Measurements from ENCODE around the gene ACSF3.
"Not testable (repeated sequence)": the region's sequence is repeated elsewhere in the genome, so short reads cannot be mapped to it uniquely, and the experiment has no call there.

Gene ACSF3

GRCh38 chr16:89183975-89184676 lies 90.5 kb downstream of the ACSF3 start:
- Mint-ChIP-seq H3K27me3 (no peaks in the 10 kb centered on the region), H3K36me3 (ENCODE audit: low read depth) (no peaks in the 10 kb centered on the region), H3K4me3 (no peak overlapping the region), H3K4me1 (no peaks in the 10 kb centered on the region), H3K27ac (no peak overlapping the region), H3K9me3 (no peaks in the 10 kb centered on the region)
- DNase-seq (no peak), ATAC-seq (no peak)

DNA sequence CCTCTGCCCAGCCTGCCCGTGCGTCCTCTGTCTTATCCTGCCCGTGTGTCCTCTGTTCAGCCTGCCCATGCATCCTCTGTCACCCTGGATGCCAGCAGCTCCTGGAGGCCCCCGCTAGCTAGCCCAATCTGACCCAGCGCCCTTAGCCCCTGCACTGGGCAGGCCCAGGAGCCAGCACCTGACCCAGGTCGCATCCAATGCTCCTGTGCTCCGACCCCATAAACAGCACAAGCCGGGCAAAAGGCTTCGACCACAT lies 91.0 kb downstream of the ACSF3 start:
- no peak for DNase-seq
- ATAC-seq = no peak

GRCh38 chr16:89184933-89185794 lies 91.5 kb downstream of the ACSF3 start:
- no peak for DNase-seq
- ATAC-seq = peak; percentile 5
- H3K9me3 Mint-ChIP-seq = no peaks in the 10 kb centered on the region
- H3K4me1 Mint-ChIP-seq = no peaks in the 10 kb centered on the region
- H3K27ac Mint-ChIP-seq = no peak overlapping the region
- no peak overlapping the region for H3K4me3 Mint-ChIP-seq
- H3K36me3 Mint-ChIP-seq (ENCODE audit: low read depth) = no peaks in the 10 kb centered on the region
- H3K27me3 Mint-ChIP-seq = no peaks in the 10 kb centered on the region

More for the DNA sequence above, 91.0 kb downstream of the ACSF3 start:
- Mint-ChIP-seq H3K4me3 (no peak overlapping the region), H3K36me3 (ENCODE audit: low read depth) (no peaks in the 10 kb centered on the region), H3K9me3 (no peaks in the 10 kb centered on the region), H3K4me1 (no peaks in the 10 kb centered on the region), H3K27ac (no peak overlapping the region), H3K27me3 (no peaks in the 10 kb centered on the region)

DNA sequence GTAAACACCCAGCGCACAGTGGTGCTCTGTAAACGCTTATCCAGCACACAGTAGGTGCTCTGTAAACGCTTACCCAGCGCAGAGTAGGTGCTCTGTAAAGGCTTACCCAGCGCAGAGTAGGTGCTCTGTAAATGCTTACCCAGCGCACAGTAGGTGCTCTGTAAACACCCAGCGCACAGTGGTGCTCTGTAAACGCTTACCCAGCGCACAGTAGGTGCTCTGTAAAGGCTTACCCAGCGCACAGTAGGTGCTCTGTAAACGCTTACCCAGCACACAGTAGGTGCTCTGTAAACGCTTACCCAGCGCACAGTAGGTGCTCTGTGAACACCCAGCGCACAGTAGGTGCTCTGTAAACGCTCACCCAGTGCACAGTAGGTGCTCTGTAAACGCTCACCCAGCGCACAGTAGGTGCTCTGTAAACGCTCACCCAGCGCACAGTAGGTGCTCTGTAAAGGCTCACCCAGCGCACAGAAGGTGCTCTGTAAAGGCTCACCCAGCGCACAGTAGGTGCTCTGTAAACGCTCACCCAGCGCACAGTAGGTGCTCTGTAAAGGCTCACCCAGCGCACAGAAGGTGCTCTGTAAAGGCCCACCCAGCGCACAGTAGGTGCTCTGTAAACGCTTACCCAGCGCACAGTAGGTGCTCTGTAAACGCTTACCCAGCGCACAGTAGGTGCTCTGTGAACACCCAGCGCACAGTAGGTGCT lies 92.4 kb downstream of the ACSF3 start:
- ATAC-seq; H3K27me3 Mint-ChIP-seq; H3K4me3 Mint-ChIP-seq; H3K4me1 Mint-ChIP-seq; H3K27ac Mint-ChIP-seq; H3K36me3 Mint-ChIP-seq (ENCODE audit: low read depth); DNase-seq; H3K9me3 Mint-ChIP-seq: not testable (repeated sequence)

DNA sequence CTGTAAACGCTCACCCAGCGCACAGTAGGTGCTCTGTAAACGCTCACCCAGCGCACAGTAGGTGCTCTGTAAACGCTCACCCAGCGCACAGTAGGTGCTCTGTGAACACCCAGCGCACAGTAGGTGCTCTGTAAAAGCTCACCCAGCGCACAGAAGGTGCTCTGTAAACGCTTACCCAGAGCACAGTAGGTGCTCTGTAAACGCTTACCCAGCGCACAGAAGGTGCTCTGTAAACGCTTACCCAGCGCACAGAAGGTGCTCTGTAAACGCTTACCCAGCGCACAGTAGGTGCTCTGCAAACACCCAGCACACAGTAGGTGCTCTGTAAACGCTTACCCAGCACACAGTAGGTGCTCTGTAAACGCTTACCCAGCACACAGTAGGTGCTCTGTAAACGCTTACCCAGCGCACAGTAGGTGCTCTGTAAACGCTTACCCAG lies 93.0 kb downstream of the ACSF3 start:
- not testable (repeated sequence) for H3K36me3 Mint-ChIP-seq (ENCODE audit: low read depth); ATAC-seq; H3K27me3 Mint-ChIP-seq; DNase-seq; H3K4me1 Mint-ChIP-seq; H3K4me3 Mint-ChIP-seq; H3K9me3 Mint-ChIP-seq; H3K27ac Mint-ChIP-seq

- DNase-seq (peak; percentile 49), ATAC-seq (peak; percentile 57)
- no peak overlapping the region for H3K27ac Mint-ChIP-seq
- no peak overlapping the region for H3K4me3 Mint-ChIP-seq
- H3K9me3 Mint-ChIP-seq = no peaks in the 10 kb centered on the region
- H3K27me3 Mint-ChIP-seq = no peaks in the 10 kb centered on the region
- no peaks in the 10 kb centered on the region for H3K4me1 Mint-ChIP-seq
- no peaks in the 10 kb centered on the region for H3K36me3 Mint-ChIP-seq (ENCODE audit: low read depth)
Measured at GRCh38 chr16:89187032-89187769, 93.5 kb downstream of the ACSF3 start.

DNA sequence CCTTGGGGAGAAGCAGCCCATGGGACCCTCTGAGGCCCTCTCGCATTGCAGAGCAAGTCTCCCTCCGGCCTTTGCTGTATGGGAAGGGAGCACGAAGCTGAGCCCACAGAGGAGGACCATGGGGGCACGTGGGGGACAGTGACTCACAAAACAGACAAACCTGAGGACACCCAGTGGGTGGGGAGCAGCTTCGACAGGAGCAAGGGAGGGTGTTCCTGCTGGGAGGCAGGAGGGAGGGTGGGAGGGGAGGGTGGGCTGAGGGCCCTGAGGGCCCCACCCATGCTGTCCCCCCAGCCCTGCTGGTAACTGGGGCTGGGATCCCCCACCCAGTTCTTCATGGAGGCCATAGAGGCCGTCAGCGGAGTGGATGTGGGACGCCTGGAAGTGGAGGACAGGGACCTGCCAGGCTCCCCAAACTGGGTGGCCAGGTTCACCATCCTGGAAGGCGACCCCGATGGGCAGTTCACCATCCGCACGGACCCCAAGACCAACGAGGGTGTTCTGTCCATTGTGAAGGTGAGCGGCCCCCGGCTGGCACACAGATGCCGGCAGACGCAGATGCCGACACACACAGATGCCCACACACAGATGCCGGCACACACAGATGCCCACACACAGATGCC lies 94.2 kb downstream of the ACSF3 start:
- Mint-ChIP-seq H3K27me3 (no peaks in the 10 kb centered on the region), H3K4me1 (no peaks in the 10 kb centered on the region), H3K36me3 (ENCODE audit: low read depth) (no peaks in the 10 kb centered on the region), H3K4me3 (no peak overlapping the region), H3K9me3 (no peaks in the 10 kb centered on the region), H3K27ac (no peak overlapping the region)
- DNase-seq (no peak), ATAC-seq (no peak)

- DNase-seq; H3K9me3 Mint-ChIP-seq; H3K36me3 Mint-ChIP-seq (ENCODE audit: low read depth); H3K27me3 Mint-ChIP-seq; H3K27ac Mint-ChIP-seq; H3K4me1 Mint-ChIP-seq; ATAC-seq; H3K4me3 Mint-ChIP-seq: not testable (repeated sequence)
Measured at GRCh38 chr16:89188471-89189357, 95.1 kb downstream of the ACSF3 start.

DNA sequence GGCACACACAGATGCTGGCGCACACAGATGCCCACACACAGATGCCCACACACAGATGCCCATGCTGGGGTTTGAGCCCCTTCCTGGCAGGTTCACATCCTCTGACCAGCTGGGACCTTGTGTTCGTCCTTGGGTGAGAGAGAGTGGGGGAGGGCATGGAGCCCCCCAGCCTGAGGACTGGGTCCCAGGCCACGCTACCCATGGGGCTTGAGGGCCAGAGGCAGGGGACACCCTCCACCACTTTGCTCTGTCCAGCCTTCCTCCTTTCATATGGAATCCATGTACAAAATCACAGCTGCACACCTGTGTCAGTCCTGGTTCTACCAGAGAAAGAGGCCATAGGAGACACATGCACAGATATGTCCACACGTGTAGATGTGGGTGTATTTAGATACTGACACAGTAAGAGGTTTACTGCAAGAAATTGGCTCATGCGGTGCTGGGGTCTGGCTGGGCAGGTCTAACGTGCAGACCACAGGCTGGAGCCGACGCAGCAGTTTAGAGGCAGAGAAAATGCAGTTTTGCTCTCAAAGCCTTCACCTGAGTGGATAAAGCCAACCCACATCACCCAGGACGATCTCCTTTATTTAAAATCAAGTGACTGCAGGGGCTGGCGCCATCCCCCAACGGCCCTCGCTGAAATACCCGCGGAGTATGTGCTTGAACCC lies 95.8 kb downstream of the ACSF3 start:
- Mint-ChIP-seq H3K9me3 (no peaks in the 10 kb centered on the region), H3K36me3 (ENCODE audit: low read depth) (no peaks in the 10 kb centered on the region), H3K4me3 (no peak overlapping the region), H3K27me3 (no peaks in the 10 kb centered on the region), H3K27ac (no peak overlapping the region), H3K4me1 (no peaks in the 10 kb centered on the region)
- no peak for DNase-seq
- ATAC-seq = no peak

- no peak overlapping the region for H3K27ac Mint-ChIP-seq
- no peaks in the 10 kb centered on the region for H3K27me3 Mint-ChIP-seq
- no peak for DNase-seq
- no peaks in the 10 kb centered on the region for H3K9me3 Mint-ChIP-seq
- no peak for ATAC-seq
- H3K4me3 Mint-ChIP-seq = no peak overlapping the region
- H3K36me3 Mint-ChIP-seq (ENCODE audit: low read depth) = no peaks in the 10 kb centered on the region
- no peaks in the 10 kb centered on the region for H3K4me1 Mint-ChIP-seq
Measured at GRCh38 chr16:89190150-89190958, 96.7 kb downstream of the ACSF3 start.

- ATAC-seq (no peak), DNase-seq (no peak)
- Mint-ChIP-seq H3K27me3 (no peaks in the 10 kb centered on the region), H3K4me1 (no peaks in the 10 kb centered on the region), H3K4me3 (no peak overlapping the region), H3K9me3 (no peaks in the 10 kb centered on the region), H3K27ac (no peak overlapping the region), H3K36me3 (ENCODE audit: low read depth) (no peaks in the 10 kb centered on the region)
Measured at GRCh38 chr16:89191033-89191900, 97.6 kb downstream of the ACSF3 start.

DNA sequence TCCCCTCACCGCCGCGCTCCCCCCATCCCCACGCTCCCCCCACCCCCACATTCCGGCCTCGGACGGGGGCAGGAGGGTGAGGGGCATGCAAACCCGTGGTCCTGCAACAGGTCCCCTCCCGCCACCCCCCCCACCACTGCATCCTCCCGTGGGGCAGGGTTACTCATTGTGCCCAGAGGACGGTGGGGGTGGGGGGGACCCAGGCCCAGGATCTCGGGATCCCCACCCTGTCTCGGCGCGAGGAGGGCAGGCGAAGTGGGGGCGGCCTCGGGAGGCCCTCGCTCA lies 98.2 kb downstream of the ACSF3 start:
- ATAC-seq (no peak), DNase-seq (no peak)
- no peaks in the 10 kb centered on the region for H3K36me3 Mint-ChIP-seq (ENCODE audit: low read depth)
- H3K27me3 Mint-ChIP-seq = no peaks in the 10 kb centered on the region
- H3K9me3 Mint-ChIP-seq = no peaks in the 10 kb centered on the region
- H3K4me1 Mint-ChIP-seq = no peaks in the 10 kb centered on the region
- no peak overlapping the region for H3K27ac Mint-ChIP-seq
- no peak overlapping the region for H3K4me3 Mint-ChIP-seq
